Measurements from ENCODE around the gene KIAA1755. TPM values are rescaled to one million over a fixed set of nuclear protein-coding genes. Genes with fewer than 3 reads are reported as not detected.

The KIAA1755 gene
- total RNA-seq, 1 experiment from 2014 or later = 0.17 TPM

- H4K8ac ChIP-seq (replicated peaks; ENCODE audit: insufficient read length, low read depth, low read length) = no peak overlapping the region
- no peaks in the 10 kb centered on the region for H3K27me3 ChIP-seq (ENCODE audit: insufficient read depth, low read length)
- no peak overlapping the region for H3K14ac ChIP-seq (ENCODE audit: insufficient read depth, low read length)
- no peak overlapping the region for H3K9ac ChIP-seq (ENCODE audit: extremely low read depth, insufficient read length, low read length)
- no CpG with 5 or more reads among the region's 4 CpGs for WGBS (ENCODE audit: extremely low coverage, insufficient read length, low lambda C conversion rate)
- no peak for TF ChIP-seq CTCF (conservative IDR thresholded peaks at IDR 0.05)
- H3K23me2 ChIP-seq (ENCODE audit: insufficient read length, low read depth, low read length, poor library complexity, severe bottlenecking) = no peaks in the 10 kb centered on the region
- no peaks in the 10 kb centered on the region for H3K9me3 ChIP-seq (ENCODE audit: control insufficient read depth, low read depth, low read length)
- H3K4ac ChIP-seq (ENCODE audit: low read depth, low read length) = no peak overlapping the region
- no peak overlapping the region for H3K23ac ChIP-seq (ENCODE audit: insufficient read length, low read depth, low read length)
- Mint-ChIP-seq H3K36me3 (ENCODE audit: insufficient read depth in 1 of 3, low read depth in 3 of 3) (no peaks in the 10 kb centered on the region), H3K9me3 (no peaks in the 10 kb centered on the region), H3K4me3 (no peak overlapping the region), H3K27me3 (ENCODE audit: low read depth) (peaks cover 3% of the 10 kb centered on the region), H3K27ac (no peak overlapping the region), H3K4me1 (peaks cover 5 to 15% of the 10 kb centered on the region in 2 experiments)
- DNase-seq = no peak
- no peak overlapping the region for H2BK20ac ChIP-seq (ENCODE audit: low read depth, low read length, poor library complexity, severe bottlenecking)
- H2BK12ac ChIP-seq (ENCODE audit: insufficient read length, low read depth, low read length) = no peak overlapping the region
- H4K20me1 ChIP-seq (ENCODE audit: control insufficient read depth, insufficient read depth, insufficient read length) = no peaks in the 10 kb centered on the region
- no peak overlapping the region for H3K4me2 ChIP-seq (ENCODE audit: insufficient read depth, insufficient read length, low read length)
- H2AK5ac ChIP-seq (ENCODE audit: insufficient read length, low read length) = no peak overlapping the region
- H3K79me1 ChIP-seq (ENCODE audit: insufficient read depth, low read depth, low read length, poor library complexity, severe bottlenecking) = no peaks in the 10 kb centered on the region
- no peak overlapping the region for H3K56ac ChIP-seq (ENCODE audit: insufficient read length, low read depth, low read length)
- no peak overlapping the region for H2BK15ac ChIP-seq (ENCODE audit: low read depth, low read length)
- no peaks in the 10 kb centered on the region for H3K4me1 ChIP-seq (ENCODE audit: insufficient read depth, low read length)
- H3K18ac ChIP-seq (ENCODE audit: insufficient read length, low read depth, low read length) = no peak overlapping the region
- H3K27ac ChIP-seq (ENCODE audit: insufficient read length, low read depth, low read length) = no peak overlapping the region
- no peak overlapping the region for H4K91ac ChIP-seq (ENCODE audit: insufficient read length, low read depth, low read length)
- no peak overlapping the region for H2AFZ ChIP-seq (ENCODE audit: low read length)
- H3K79me2 ChIP-seq (ENCODE audit: insufficient read depth, low read length) = no peaks in the 10 kb centered on the region
- no peak overlapping the region for H4K5ac ChIP-seq (ENCODE audit: insufficient read length, low read depth, low read length)
- H3T11ph ChIP-seq (ENCODE audit: low read length) = no peak overlapping the region
- H2BK120ac ChIP-seq (ENCODE audit: low read depth, low read length, poor library complexity, severe bottlenecking) = no peak overlapping the region
- no peak overlapping the region for H2BK5ac ChIP-seq (ENCODE audit: insufficient read length, low read length)
Observed at GRCh38 chr20:38305541-38305940, 45.0 kb upstream of the KIAA1755 start.

Measured in H9 (cell line).